Osteocyte (in vitro differentiated cells): ENCODE measurements around the gene LARP6. TPM values are rescaled to one million over a fixed set of nuclear protein-coding genes. Genes with fewer than 3 reads are reported as not detected.

ENCODE experiments used
- DNase-seq: peaks from one replicate; pipeline ENCODE4 v3.0.0; 2021; ENCODE audit warnings: mixed read lengths; ENCODE audit not compliant: unreplicated experiment; ENCODE audit errors: extremely low spot score
- H3K27ac Mint-ChIP-seq: one replicate; pipeline ENCODE4 v1.8.0; 2021; ENCODE audit warnings: mild to moderate bottlenecking, mixed read lengths; ENCODE audit not compliant: unreplicated experiment
- H3K27me3 Mint-ChIP-seq: one replicate; pipeline ENCODE4 v1.8.0; 2021; ENCODE audit warnings: mixed read lengths; ENCODE audit not compliant: unreplicated experiment
- H3K36me3 Mint-ChIP-seq: one replicate; pipeline ENCODE4 v1.8.0; 2021; ENCODE audit warnings: mixed read lengths; ENCODE audit not compliant: unreplicated experiment
- H3K4me1 Mint-ChIP-seq: one replicate; pipeline ENCODE4 v1.8.0; 2021; ENCODE audit warnings: mixed read lengths; ENCODE audit not compliant: unreplicated experiment
- H3K4me3 Mint-ChIP-seq: one replicate; pipeline ENCODE4 v1.8.0; 2021; ENCODE audit warnings: mild to moderate bottlenecking, moderate library complexity, mixed read lengths; ENCODE audit not compliant: unreplicated experiment
- H3K9me3 Mint-ChIP-seq: one replicate; pipeline ENCODE4 v1.8.0; 2021; ENCODE audit warnings: mixed read lengths; ENCODE audit not compliant: unreplicated experiment
- total RNA-seq: library from RNA; stranded (reverse); gene quantifications from 2 replicates; pipeline ENCODE4 v1.2.1, GENCODE V29; 2021
- TF ChIP-seq, protein P1 (sequence below): fragments of 200-600 bp; sonication (generic); IDR thresholded peaks from 2 replicates; pipeline ENCODE4 v1.5.0; 2021; ENCODE audit warnings: antibody characterized with exemption, mild to moderate bottlenecking, moderate library complexity

Gene LARP6
- total RNA-seq, 1 donor from 2014 or later: 119 TPM

DNA sequence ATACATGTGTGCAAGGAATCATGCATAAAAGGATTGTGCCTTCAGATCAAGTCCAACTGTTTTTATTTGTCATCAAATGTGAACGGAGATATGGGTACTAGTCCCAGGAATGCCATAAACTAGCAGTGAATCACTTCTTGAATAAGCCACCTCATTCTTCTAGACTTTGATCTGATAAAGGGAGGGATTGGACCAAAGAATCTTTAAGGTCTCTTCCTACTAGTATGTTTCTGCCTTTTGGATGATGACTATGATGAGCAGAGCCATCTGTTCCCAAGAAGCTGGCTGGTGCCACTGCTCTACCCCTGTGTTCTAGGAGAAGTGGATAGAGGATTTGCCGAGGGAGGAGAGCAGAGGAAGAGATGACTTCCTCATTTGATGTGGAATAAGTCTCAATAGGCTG is 61.8 kb downstream of the LARP6 start:
- H3K27me3 Mint-ChIP-seq: no peaks in the 10 kb centered on the region
- H3K9me3 Mint-ChIP-seq: no peaks in the 10 kb centered on the region
- H3K36me3 Mint-ChIP-seq: no peaks in the 10 kb centered on the region
- DNase-seq: no peak
- H3K4me3 Mint-ChIP-seq: no peak overlapping the region
- peaks cover 67% of the 10 kb centered on the region for H3K4me1 Mint-ChIP-seq
- TF ChIP-seq, protein P1, sequence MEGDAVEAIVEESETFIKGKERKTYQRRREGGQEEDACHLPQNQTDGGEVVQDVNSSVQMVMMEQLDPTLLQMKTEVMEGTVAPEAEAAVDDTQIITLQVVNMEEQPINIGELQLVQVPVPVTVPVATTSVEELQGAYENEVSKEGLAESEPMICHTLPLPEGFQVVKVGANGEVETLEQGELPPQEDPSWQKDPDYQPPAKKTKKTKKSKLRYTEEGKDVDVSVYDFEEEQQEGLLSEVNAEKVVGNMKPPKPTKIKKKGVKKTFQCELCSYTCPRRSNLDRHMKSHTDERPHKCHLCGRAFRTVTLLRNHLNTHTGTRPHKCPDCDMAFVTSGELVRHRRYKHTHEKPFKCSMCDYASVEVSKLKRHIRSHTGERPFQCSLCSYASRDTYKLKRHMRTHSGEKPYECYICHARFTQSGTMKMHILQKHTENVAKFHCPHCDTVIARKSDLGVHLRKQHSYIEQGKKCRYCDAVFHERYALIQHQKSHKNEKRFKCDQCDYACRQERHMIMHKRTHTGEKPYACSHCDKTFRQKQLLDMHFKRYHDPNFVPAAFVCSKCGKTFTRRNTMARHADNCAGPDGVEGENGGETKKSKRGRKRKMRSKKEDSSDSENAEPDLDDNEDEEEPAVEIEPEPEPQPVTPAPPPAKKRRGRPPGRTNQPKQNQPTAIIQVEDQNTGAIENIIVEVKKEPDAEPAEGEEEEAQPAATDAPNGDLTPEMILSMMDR: no peak
- H3K27ac Mint-ChIP-seq: peak overlapping the region; percentile 56

DNA sequence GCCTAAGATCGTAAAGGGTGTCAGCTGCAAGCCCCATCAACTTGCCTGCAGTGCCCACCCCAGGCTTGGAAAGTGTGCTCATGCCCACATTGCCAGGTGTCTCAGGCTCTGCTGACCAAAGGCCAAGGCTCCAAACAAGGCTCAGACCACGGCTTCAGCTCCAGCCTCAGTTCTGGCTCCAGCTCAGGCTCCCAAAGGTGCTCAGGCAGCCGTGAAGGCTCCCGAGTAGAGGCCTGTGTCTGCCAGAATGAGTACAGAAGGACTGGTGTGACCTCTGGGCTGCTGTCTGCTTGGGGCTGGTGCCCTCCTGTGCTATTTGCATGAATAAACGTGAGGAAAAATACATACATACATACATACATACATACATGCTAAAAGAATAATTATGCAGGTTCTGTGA is 62.7 kb downstream of the LARP6 start:
- no peaks in the 10 kb centered on the region for H3K36me3 Mint-ChIP-seq
- peaks cover 59% of the 10 kb centered on the region for H3K4me1 Mint-ChIP-seq
- H3K27me3 Mint-ChIP-seq: no peaks in the 10 kb centered on the region
- DNase-seq: no peak
- H3K27ac Mint-ChIP-seq: no peak overlapping the region
- no peak overlapping the region for H3K4me3 Mint-ChIP-seq
- TF ChIP-seq, protein P1: no peak
- no peaks in the 10 kb centered on the region for H3K9me3 Mint-ChIP-seq

DNA sequence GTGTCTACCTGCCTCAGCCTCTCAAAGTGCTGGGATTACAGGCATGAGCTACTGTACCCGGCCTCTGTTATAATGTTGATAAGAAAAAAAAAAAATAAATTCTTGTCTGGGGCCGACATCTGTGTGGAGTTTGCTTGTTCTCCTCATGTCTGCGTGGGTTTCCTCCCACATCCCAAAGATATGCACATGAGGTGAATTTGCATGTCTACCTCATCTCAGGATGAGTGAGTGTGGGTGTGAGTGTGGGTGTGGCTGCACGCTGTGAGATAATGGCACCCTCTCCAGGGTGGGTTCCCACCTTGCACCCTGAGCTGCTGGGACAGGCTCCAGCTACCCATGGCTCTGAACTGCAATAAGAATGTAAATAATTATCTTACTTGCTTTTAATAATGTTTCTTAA is 64.7 kb downstream of the LARP6 start:
- Mint-ChIP-seq H3K27ac (no peak overlapping the region), H3K9me3 (no peaks in the 10 kb centered on the region), H3K36me3 (no peaks in the 10 kb centered on the region), H3K4me1 (peaks cover 39% of the 10 kb centered on the region), H3K4me3 (no peak overlapping the region), H3K27me3 (no peaks in the 10 kb centered on the region)
- TF ChIP-seq, protein P1: no peak
- DNase-seq: no peak

DNA sequence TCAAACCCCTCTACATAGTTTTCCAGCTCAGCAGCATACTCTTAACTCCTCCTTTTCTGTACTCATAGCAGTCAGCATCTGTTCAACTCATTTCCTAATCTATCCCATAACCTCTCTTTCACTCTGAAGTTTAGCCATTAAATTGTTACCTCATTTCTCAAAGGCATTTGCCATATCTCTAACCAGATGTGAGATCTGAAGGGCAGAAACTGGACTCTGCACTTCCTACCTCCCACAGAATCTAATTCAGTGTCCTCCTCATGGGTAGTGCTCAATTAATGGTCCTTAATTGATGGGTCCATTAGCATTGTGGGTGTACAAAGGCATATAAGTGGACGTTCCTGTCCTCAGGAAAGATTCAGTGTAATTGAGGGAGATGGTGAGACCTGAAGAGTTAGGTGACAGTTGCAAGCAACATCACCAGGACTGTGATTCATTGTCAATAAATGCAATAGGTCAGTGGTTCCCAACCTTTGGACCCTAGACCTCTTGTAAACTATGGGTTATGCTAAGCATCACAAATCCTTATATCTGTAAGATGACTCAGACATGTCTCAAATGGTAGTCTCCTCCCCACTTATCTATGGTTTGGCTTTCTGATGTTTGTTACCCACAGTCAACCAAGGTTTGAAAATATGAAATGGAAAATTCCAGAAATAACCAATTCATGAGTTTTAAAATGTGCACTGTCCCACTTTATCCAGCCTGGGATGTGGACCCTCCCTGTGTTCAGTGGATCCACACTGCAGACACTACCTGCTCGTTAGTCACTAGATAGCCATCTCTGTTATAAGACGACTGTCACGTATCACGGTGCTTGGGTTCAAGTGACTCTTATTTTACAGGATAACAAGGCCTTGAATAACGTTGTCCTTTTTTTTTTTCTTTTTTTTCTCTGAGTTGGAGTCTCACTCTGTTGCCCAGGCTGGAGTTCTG is 65.6 kb downstream of the LARP6 start:
- no peaks in the 10 kb centered on the region for H3K27me3 Mint-ChIP-seq
- H3K36me3 Mint-ChIP-seq: no peaks in the 10 kb centered on the region
- H3K4me3 Mint-ChIP-seq: no peak overlapping the region
- H3K9me3 Mint-ChIP-seq: no peaks in the 10 kb centered on the region
- peak overlapping the region; percentile 44 for H3K27ac Mint-ChIP-seq
- TF ChIP-seq, protein P1: no peak
- no peak for DNase-seq
- peaks cover 38% of the 10 kb centered on the region for H3K4me1 Mint-ChIP-seq

DNA sequence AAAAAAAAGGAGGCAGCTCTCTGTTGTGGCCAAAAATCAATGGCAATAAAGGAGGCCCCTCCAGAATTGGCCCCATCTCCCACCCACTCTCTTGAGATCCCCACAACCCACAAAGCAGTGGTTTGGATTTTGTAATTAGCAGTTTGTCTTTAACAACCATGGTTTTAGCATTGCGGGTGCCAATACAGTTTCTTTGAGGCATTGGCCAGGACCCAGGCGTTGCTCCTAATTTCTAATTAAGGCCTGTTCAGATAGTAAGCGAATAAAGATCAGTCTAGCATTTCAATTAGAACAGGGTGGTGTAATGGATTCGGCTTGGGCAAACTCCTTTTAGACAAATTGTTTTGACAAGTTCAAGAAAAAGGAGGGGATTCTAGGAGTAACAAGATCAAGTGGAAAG is 67.0 kb downstream of the LARP6 start:
- Mint-ChIP-seq H3K4me3 (no peak overlapping the region), H3K9me3 (no peaks in the 10 kb centered on the region), H3K27me3 (no peaks in the 10 kb centered on the region), H3K27ac (no peak overlapping the region), H3K4me1 (peaks cover 30% of the 10 kb centered on the region), H3K36me3 (no peaks in the 10 kb centered on the region)
- TF ChIP-seq, protein P1: no peak
- DNase-seq: no peak
